IMR-90 (cell line): ENCODE results near the gene SLC16A8.

Source experiments
- BHLHE40 ChIP-seq: fragments of 150-350 bp; IDR thresholded peaks from 2 replicates; pipeline ENCODE4 v1.6.1; 2016; ENCODE audit warnings: mild to moderate bottlenecking, low read depth, low read length
- CEBPB ChIP-seq: IDR thresholded peaks from 2 replicates; pipeline ENCODE4 v1.6.1; 2012; ENCODE audit warnings: low read depth, low read length, improper control_type of control experiment
- CTCF ChIP-seq: conservative IDR thresholded peaks from 2 replicates; pipeline ENCODE4 v1.5.1; 2012; ENCODE audit warnings: mild to moderate bottlenecking, low read depth, low read length, improper control_type of control experiment
- MAFK ChIP-seq: IDR thresholded peaks from 2 replicates; pipeline ENCODE4 v1.6.1; 2012; ENCODE audit warnings: low read depth, low read length, improper control_type of control experiment
- MAZ ChIP-seq: IDR thresholded peaks from 2 replicates; pipeline ENCODE4 v1.6.1; 2012; ENCODE audit warnings: low read depth, mild to moderate bottlenecking, low read length, improper control_type of control experiment, moderate library complexity, borderline replicate concordance
- MXI1 ChIP-seq: IDR thresholded peaks from 2 replicates; pipeline ENCODE4 v1.6.1; 2012; ENCODE audit warnings: low read depth, mild to moderate bottlenecking, low read length, moderate library complexity, borderline replicate concordance
- POLR2A ChIP-seq: IDR thresholded peaks from 2 replicates; pipeline ENCODE4 v1.6.1; 2012; ENCODE audit warnings: mild to moderate bottlenecking, low read depth, low read length
- RAD21 ChIP-seq: IDR thresholded peaks from 2 replicates; pipeline ENCODE4 v1.6.1; 2012; ENCODE audit warnings: low read length, improper control_type of control experiment
- RCOR1 ChIP-seq: IDR thresholded peaks from 2 replicates; pipeline ENCODE4 v1.6.1; 2012; ENCODE audit warnings: mild to moderate bottlenecking, low read length, improper control_type of control experiment; ENCODE audit not compliant: insufficient replicate concordance
- RFX5 ChIP-seq: IDR thresholded peaks from 2 replicates; pipeline ENCODE4 v1.8.0; 2012; ENCODE audit warnings: low read depth, mild to moderate bottlenecking, low read length, moderate library complexity
- SMC3 ChIP-seq: fragments of 150-350 bp; IDR thresholded peaks from 2 replicates; pipeline ENCODE4 v1.6.1; 2016; ENCODE audit warnings: low read depth, mild to moderate bottlenecking, antibody characterized with exemption, low read length, moderate library complexity
- TF ChIP-seq, protein P1 (sequence below): fragments of 150-350 bp; IDR thresholded peaks from 2 replicates; pipeline ENCODE4 v1.6.1; 2017; ENCODE audit warnings: mild to moderate bottlenecking, antibody characterized with exemption, low read length, low read depth
- TF ChIP-seq, protein P2 (sequence below): fragments of 150-350 bp; IDR thresholded peaks from 2 replicates; pipeline ENCODE4 v1.6.1; 2016; ENCODE audit warnings: low read depth, mild to moderate bottlenecking, low read length, moderate library complexity, borderline replicate concordance

- no peak for TF ChIP-seq CTCF
- TF ChIP-seq MXI1, result no peak
- no peak for TF ChIP-seq POLR2A
- TF ChIP-seq MAFK, result no peak
- TF ChIP-seq, protein P1, sequence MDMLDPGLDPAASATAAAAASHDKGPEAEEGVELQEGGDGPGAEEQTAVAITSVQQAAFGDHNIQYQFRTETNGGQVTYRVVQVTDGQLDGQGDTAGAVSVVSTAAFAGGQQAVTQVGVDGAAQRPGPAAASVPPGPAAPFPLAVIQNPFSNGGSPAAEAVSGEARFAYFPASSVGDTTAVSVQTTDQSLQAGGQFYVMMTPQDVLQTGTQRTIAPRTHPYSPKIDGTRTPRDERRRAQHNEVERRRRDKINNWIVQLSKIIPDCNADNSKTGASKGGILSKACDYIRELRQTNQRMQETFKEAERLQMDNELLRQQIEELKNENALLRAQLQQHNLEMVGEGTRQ, result no peak
- TF ChIP-seq RAD21, result no peak
- TF ChIP-seq, protein P2, sequence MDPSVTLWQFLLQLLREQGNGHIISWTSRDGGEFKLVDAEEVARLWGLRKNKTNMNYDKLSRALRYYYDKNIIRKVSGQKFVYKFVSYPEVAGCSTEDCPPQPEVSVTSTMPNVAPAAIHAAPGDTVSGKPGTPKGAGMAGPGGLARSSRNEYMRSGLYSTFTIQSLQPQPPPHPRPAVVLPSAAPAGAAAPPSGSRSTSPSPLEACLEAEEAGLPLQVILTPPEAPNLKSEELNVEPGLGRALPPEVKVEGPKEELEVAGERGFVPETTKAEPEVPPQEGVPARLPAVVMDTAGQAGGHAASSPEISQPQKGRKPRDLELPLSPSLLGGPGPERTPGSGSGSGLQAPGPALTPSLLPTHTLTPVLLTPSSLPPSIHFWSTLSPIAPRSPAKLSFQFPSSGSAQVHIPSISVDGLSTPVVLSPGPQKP, result no peak
- TF ChIP-seq BHLHE40, result no peak
- TF ChIP-seq RFX5, result no peak
- TF ChIP-seq MAZ, result no peak
- no peak for TF ChIP-seq SMC3
- TF ChIP-seq CEBPB, result no peak
- TF ChIP-seq RCOR1, result no peak
Observed at GRCh38 chr22:38062791-38063190, 21.2 kb downstream of the SLC16A8 start.
